Measurements from ENCODE around the gene SH3RF3.

GRCh38 chr2:109508556-109508955 is 379.6 kb downstream of the SH3RF3 start:
- TF ChIP-seq CTCF (IDR thresholded peaks at IDR 0.05) (no peak), POLR2A (IDR thresholded peaks at IDR 0.05) (no peak)
